Fibroblast of skin of right biceps (primary cell): ENCODE results near the gene KCNQ5.
"Not testable (repeated sequence)": the region's sequence is repeated elsewhere in the genome, so short reads cannot be mapped to it uniquely, and the experiment has no call there.

Source experiments
- DNase-seq: peaks from one replicate; pipeline ENCODE4 v3.0.0-alpha.2; 2013

Gene KCNQ5

GRCh38 chr6:73145690-73146089, 523.8 kb downstream of the KCNQ5 start:
- no peak for DNase-seq

GRCh38 chr6:73151732-73152131, 529.9 kb downstream of the KCNQ5 start:
- DNase-seq = no peak

GRCh38 chr6:73152556-73152955, 530.7 kb downstream of the KCNQ5 start:
- DNase-seq = no peak

- DNase-seq = peak; percentile 68
Measured at GRCh38 chr6:73152966-73153757, 531.3 kb downstream of the KCNQ5 start.

GRCh38 chr6:73156793-73157767, 535.2 kb downstream of the KCNQ5 start:
- no peak for DNase-seq

GRCh38 chr6:73157870-73158269, 536.0 kb downstream of the KCNQ5 start:
- no peak for DNase-seq

GRCh38 chr6:73169111-73169510, 547.2 kb downstream of the KCNQ5 start:
- no peak for DNase-seq

- peak; percentile 4 for DNase-seq
Measured at GRCh38 chr6:73169633-73170032, 547.8 kb downstream of the KCNQ5 start.

GRCh38 chr6:73174646-73175045, 552.8 kb downstream of the KCNQ5 start:
- DNase-seq = no peak

GRCh38 chr6:73176057-73176456, 554.2 kb downstream of the KCNQ5 start:
- DNase-seq = no peak

- DNase-seq = peak; percentile 8
Measured at GRCh38 chr6:73177221-73177944, 555.5 kb downstream of the KCNQ5 start.

GRCh38 chr6:73180076-73180738, 558.3 kb downstream of the KCNQ5 start:
- DNase-seq = peak; percentile 53

GRCh38 chr6:73180763-73181619, 559.1 kb downstream of the KCNQ5 start:
- peak; percentile 73 for DNase-seq

- no peak for DNase-seq
Measured at GRCh38 chr6:73182021-73182607, 560.2 kb downstream of the KCNQ5 start.

- not testable (repeated sequence) for DNase-seq
Measured at GRCh38 chr6:73193302-73193701, 571.4 kb downstream of the KCNQ5 start.

- DNase-seq = no peak
Measured at GRCh38 chr6:73194744-73195143, 572.9 kb downstream of the KCNQ5 start.

GRCh38 chr6:73200247-73200646, 578.4 kb downstream of the KCNQ5 start:
- no peak for DNase-seq

- DNase-seq = peak; percentile 42
Measured at GRCh38 chr6:73200735-73201134, 578.9 kb downstream of the KCNQ5 start.

GRCh38 chr6:73203098-73203497, 581.2 kb downstream of the KCNQ5 start:
- DNase-seq = no peak

- DNase-seq = no peak
Measured at GRCh38 chr6:73204252-73204651, 582.4 kb downstream of the KCNQ5 start.

GRCh38 chr6:73207221-73207837, 585.5 kb downstream of the KCNQ5 start:
- DNase-seq = no peak
